NCI-H146 treated with DMSO at 0.1 percent for 48 hours (cell line): ENCODE results near the gene GPATCH4.
A peak's percentile ranks its signal among the peaks of the same experiment; 100 is the strongest.
"Not testable (repeated sequence)": the region's sequence is repeated elsewhere in the genome, so short reads cannot be mapped to it uniquely, and the experiment has no call there.

Source experiments
- DNase-seq: peaks from one replicate; lab custom pipeline; 2025; ENCODE audit not compliant: unreplicated experiment; lab: John Stamatoyannopoulos, UW

GPATCH4 gene

DNA sequence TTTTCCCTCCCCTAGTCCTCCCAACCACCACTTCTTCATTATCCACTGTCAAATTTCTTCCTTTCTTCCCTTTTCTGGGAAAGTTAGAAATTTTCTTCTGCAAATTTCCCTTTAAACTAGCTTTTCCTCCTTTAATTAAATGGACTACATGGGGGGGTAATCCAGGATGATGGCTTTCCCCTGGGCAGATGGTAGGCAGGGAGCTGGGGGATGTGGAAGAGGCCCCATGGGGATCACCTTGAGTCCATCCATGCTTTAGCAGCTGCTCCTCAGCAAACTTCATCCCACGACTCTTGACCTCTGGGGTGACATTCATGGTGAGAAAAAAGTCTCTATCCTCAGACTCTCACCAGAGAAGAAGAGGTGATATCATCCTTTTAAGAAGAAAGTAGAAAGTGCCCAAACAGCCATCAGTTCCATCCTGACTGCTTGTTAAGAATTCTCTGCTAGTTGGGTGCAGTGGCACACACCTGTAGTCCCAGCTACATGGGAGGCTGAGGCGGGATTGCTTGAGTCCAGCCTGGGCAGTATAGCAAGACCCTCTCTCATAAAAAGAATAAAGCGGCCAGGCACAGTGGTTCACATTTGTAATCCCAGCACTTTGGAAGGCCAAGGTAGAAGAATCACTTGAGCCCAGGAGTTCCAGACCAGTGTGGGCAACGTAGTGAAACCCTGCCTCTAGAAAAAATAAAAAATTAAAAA, 2.4 kb downstream of the GPATCH4 start:
- no peak for DNase-seq

- no peak for DNase-seq
Observed at GRCh38 chr1:156598125-156598524, 3.2 kb downstream of the GPATCH4 start.

DNA sequence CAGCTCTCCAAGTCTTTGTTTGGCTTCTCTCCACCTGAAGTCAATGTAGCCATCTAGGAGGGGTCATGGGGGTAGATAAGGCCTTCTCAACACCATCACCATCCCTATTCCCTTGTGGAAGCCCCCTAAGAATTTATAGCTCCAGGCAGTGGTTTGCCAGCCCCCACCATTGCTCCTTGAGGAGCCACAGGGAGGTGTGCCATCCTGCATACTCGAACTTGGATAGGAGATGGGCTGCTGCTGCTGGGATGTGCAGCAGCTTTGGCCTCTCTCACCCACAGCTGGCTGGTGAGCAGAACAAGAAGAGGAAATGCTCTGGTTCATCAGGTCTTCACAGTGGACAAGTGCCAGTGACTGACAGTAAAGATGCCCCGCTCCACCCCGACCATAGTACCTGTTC, 4.9 kb downstream of the GPATCH4 start:
- DNase-seq = no peak

DNA sequence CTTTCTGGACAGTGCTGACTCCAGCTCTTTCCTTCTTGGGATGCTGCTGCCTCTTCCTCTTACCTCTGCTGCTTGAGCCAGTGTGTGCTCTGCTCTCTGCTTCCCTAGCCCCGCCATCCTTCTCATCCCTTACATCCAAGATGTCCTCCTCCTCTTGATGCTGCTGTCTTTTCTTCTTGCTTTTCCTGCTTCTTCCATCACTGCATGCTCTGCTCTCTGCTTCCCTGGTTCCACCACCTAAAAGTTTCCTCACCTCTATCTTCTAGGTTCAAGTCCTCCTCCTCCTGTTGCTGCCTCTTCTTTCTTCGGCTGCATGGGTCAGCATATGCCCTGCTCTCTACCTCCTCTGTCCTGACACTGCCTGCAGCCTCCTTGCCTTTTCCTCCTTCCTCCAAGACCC, 6.3 kb downstream of the GPATCH4 start:
- DNase-seq = no peak

GRCh38 chr1:156594190-156594589, 7.1 kb downstream of the GPATCH4 start:
- no peak for DNase-seq

DNA sequence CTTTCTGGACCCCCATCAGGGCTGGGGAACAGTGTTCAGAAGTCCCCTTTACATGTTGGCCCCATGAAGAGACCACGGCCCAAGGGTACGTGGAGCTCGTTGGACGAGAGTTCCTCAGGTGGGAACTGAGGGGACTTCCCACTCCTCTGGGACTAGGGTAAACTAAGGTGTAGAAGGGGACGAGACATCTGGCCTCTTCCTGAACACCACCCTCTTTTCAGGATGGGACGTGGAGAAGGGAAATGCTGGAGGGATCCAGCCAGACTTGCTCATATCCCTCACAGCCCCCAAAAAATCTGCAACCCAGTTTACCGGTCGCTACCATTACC, 7.7 kb downstream of the GPATCH4 start:
- DNase-seq = no peak

DNA sequence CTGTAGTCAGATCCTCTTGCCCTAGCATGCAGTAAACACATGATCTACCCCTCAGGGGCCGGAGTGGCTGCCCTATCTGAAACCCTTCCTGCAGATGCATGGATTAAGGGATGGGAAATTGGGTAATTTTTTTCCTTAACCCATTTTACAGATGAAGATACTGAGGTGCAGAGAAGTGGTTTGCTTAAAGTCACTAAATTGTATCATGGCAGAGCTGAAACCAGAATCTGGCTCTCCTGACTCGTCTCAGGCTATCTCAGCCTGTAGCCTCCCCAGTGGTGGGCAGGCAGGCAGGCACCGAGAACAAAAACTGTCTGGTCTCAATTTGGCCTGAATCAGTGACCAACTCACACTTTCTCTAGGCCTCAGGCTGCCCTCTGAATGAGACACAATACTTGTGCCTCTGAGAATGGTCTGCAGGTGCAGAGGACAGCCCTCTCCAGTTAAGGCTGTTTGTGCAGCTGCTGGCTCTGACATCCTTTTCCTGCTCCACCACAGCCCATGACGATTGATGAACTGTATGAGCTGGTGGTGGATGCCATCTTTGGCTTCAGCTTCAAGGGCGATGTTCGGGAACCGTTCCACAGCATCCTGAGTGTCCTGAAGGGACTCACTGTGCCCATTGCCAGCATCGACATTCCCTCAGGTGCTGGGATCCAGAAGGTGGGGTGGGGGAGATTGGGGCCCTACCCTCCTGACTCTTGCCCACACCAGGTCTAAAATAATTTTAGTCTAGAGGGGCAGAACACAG, 8.2 kb downstream of the GPATCH4 start:
- peak; percentile 36 for DNase-seq

DNA sequence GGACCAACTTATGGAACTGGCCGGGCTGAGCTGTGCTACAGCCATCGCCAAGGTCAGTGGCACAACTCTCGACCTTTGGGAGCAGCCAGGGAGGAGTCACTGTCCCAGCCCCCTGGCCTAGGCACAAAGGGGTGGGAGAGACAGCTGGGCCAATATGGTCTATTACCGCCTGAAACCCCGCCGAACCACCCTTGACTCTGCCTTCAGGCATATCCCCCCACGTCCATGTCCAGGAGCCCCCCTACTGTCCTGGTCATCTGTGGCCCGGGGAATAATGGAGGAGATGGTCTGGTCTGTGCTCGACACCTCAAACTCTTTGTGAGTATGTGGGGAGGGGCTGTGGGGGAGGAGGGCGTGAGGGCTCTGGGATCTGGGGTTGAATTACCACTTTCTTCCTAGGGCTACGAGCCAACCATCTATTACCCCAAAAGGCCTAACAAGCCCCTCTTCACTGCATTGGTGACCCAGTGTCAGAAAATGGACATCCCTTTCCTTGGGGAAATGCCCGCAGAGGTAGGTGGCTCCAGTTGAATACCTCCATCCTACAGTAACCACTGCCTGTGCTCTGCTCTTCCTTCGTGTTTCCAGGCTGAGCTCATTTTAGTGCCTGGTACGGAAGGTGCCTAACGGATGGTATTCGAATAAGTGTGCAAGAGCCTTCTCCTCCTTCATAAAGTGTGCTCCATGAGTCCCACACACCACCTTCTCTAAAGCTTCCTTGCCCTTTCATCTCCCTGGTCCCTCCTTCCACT, 8.9 kb downstream of the GPATCH4 start:
- DNase-seq = no peak

- peak; percentile 55 for DNase-seq
Observed at GRCh38 chr1:156591432-156592157, 9.7 kb downstream of the GPATCH4 start, which contains the start of gene NAXE. Gene NAXE (plus strand): TSS chr1:156591776. CDS start chr1:156591805, 29 bp downstream.

GRCh38 chr1:156591181-156591431, 10.2 kb downstream of the GPATCH4 start:
- DNase-seq = no peak

- DNase-seq = no peak
Observed at GRCh38 chr1:156590326-156591180, 10.7 kb downstream of the GPATCH4 start.

DNA sequence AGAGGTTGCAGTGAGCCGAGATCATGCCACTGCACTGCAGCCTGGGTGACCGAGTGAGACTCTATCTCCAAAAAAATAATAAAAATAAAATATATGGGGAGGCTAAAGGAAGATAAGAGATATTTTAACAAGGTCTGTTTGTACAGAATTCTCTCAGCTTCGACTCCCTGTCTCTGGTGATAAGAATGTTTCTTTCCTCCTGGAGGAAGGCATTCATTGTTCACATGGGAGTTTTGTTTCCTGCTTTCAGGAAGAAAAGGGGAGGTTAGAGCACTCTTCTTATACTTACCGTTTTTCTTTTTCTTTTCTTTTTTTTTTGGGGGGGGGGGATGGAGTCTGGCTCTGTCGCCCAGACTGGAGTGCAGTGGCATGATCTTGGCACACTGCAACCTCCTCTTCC, 11.7 kb downstream of the GPATCH4 start:
- DNase-seq = no peak

DNA sequence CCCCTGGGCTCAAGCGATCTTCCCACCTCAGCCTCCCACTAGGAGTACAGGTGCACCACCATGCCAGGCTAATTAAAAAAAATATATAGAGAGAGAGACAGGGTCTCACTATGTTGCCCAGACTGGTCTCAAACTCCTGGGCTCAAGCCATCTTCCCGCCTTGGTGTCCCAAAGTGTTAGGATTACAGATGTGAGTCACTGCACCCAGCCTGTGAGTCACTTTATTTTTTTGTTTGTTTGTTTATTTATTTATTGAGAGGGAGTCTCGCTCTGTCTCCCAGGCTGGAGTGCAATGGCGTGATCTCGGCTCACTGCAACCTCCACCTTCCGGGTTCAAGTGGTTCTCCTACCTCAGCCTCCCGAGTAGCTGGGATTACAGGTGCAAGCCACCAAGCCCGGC, 13.4 kb downstream of the GPATCH4 start:
- DNase-seq = not testable (repeated sequence)

DNA sequence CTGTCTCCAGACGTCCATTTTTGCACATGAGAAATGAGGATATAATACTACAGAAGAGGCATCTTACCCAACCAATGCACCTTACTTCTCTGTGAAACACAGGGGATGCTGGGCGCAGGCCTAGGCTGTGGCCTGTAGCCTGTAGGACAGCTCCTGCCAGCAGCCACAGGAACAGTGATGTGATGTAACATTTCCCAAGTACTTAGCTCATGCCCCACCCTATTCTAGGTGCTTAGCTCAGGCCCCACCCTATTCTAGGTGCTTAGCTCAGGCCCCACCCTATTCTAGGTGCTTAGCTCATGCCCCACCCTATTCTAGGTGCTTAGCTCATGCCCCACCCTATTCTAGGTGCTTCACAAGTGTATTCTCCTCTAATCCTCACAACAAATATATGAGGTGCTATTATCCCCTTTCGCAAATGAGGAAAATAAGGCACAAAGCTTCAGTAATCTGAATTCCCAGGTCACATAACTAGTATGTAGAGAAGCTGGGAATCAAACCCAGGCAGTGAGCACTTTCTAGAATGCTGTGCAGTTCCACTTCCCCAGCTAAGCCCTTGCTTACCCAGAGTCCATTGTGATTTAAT, 14.3 kb downstream of the GPATCH4 start:
- no peak for DNase-seq

DNA sequence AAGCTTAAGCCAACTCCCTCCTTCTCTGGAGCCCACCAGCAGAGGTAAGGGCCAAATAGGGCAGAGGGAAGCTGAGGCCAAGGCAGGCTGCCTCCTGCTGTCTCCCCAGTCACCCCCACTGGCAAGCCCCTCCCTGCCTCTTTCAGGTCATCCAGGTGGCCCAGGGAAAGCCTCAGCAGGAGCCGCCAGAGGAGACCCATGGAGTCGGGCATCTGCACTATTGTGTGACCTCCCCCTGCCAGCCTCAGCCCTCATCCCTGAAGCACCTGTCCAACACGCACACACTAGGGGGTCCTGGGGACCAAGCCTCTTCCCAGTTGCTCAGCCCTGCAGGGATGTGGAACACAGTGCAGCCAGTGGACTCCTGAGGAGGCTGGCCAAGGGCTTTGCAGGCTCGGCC, 15.0 kb downstream of the GPATCH4 start:
- peak; percentile 69 for DNase-seq

DNA sequence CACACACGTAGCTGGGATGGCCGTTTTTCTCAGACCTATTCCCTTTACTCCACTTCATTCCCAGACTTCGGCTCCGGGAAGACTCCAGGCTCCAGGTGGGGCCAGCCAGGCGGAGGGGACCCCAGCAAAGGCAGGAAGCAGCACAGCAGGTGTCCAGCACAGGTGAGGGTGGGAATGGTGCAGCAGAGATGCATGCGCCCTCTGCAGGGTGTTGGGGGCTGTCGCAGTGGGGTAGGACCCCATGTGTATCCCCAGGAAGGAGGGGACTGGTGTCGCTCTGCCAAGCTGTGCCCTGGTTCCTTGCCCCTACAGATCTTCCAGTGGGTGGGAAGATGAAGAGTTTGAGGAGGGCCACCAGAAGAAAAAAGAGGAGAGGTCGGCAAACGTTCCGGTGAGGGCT, 16.5 kb downstream of the GPATCH4 start:
- DNase-seq = peak; percentile 27

GRCh38 chr1:156583821-156584622, 17.3 kb downstream of the GPATCH4 start:
- DNase-seq = peak; percentile 54

DNA sequence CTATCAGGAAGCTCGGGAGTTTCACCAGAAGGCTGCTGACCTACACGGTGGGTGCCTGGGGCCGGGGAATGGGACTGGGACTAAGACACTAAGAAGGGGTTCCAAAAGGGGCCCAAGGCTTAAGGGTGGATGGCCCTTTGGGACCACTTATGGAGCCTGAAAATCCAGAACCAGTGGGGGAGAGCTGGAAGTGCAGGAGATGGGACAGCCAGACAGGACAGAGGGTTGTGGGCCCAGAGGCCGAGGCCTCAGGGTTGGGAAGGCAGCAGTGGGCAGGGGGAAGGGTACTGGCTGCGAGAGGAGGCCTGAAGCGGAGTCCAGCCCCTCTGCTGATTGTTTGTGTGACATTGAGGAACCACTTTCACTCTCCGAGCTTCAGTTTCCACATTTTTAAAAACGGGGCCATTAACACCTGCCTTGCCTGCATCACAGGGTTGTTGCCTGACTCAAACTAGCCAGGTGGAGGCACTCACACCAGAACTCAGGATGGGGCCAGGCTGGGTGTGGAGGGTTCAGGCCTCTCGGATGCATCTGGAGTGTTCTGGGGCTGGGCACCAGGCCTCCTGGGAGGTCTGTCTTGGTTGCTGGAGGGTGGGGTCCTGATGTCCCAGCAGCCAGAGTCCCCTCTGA, 18.8 kb downstream of the GPATCH4 start:
- DNase-seq = no peak
